CD4-positive, alpha-beta T cell (primary cell): Measurements from ENCODE around the gene LRRC75B. TPM values are rescaled to one million over a fixed set of nuclear protein-coding genes. Genes with fewer than 3 reads are reported as not detected.
"Not testable (repeated sequence)": the region's sequence is repeated elsewhere in the genome, so short reads cannot be mapped to it uniquely, and the experiment has no call there.

Source experiments
- ATAC-seq: fragments of 200-7000 bp; cut with Tn5 transposase; one replicate; pipeline ENCODE4 v1.10.0; 2022; ENCODE audit warnings: mild to moderate bottlenecking; ENCODE audit not compliant: poor library complexity
- CTCF ChIA-PET: fragments of 350-600 bp; sonication (Branson Sonifier 250); formaldehyde crosslinking; loops from one replicate; lab custom pipeline; 2021; ENCODE audit warnings: antibody characterized with exemption, inconsistent platforms; lab: Charles Lee
- POLR2A ChIA-PET: fragments of 350-600 bp; sonication (Branson Sonifier 250); formaldehyde crosslinking; loops from one replicate; lab custom pipeline; 2021; ENCODE audit warnings: antibody characterized with exemption, inconsistent platforms; lab: Charles Lee
- DNase-seq, 14 experiments: peaks; one replicate each; pipeline ENCODE4 v3.0.0-alpha.2; 2013 to 2020; ENCODE audit warnings: mixed read lengths in 2 of 14
- H3K27ac ChIP-seq, 2 donors: one replicate each; pipeline versions ENCODE4 v1.5.1 to v1.7.0; 2013; ENCODE audit warnings: low read length in 2 of 2, low read depth in 1 of 2, mild to moderate bottlenecking in 1 of 2
- H3K27me3 ChIP-seq, 2 experiments: 1 replicate in 1 of 2; 2 replicates in 1 of 2; pipeline versions ENCODE4 v1.6.1 to v1.7.0; 2013; ENCODE audit warnings: low read length in 2 of 2, control low read depth in 1 of 2, mild to moderate bottlenecking in 1 of 2, moderate library complexity in 1 of 2; ENCODE audit not compliant: insufficient read depth in 2 of 2, control insufficient read depth in 1 of 2
- H3K36me3 ChIP-seq: one replicate; pipeline ENCODE4 v1.6.1; 2013; ENCODE audit warnings: low read length, control low read depth; ENCODE audit not compliant: insufficient read depth
- H3K4me1 ChIP-seq: one replicate; pipeline ENCODE4 v1.6.1; 2013; ENCODE audit warnings: low read length, control low read depth; ENCODE audit not compliant: insufficient read depth
- H3K4me3 ChIP-seq: one replicate; pipeline ENCODE4 v1.5.1; 2013; ENCODE audit warnings: mild to moderate bottlenecking, low read length, moderate library complexity
- H3K9me3 ChIP-seq, 2 experiments: 1 replicate in 1 of 2; 2 replicates in 1 of 2; pipeline versions ENCODE4 v1.6.1 to v1.7.0; 2013; ENCODE audit warnings: low read length in 2 of 2, mild to moderate bottlenecking in 2 of 2, control low read depth in 1 of 2, moderate library complexity in 1 of 2; ENCODE audit not compliant: control insufficient read depth in 1 of 2, insufficient read depth in 1 of 2
- H3K27ac Mint-ChIP-seq: one replicate; pipeline ENCODE4 v1.8.0; 2020; ENCODE audit warnings: mixed read lengths
- H3K27me3 Mint-ChIP-seq: one replicate; pipeline ENCODE4 v1.8.0; 2021; ENCODE audit warnings: mixed read lengths
- H3K36me3 Mint-ChIP-seq: one replicate; pipeline ENCODE4 v1.8.0; 2021; ENCODE audit warnings: low read depth, mixed read lengths
- H3K4me1 Mint-ChIP-seq: one replicate; pipeline ENCODE4 v1.8.0; 2021; ENCODE audit warnings: low read depth, mixed read lengths
- H3K4me3 Mint-ChIP-seq: one replicate; pipeline ENCODE4 v1.8.0; 2020; ENCODE audit warnings: mild to moderate bottlenecking, mixed read lengths
- H3K9me3 Mint-ChIP-seq: one replicate; pipeline ENCODE4 v1.8.0; 2020; ENCODE audit warnings: mixed read lengths
- CTCF ChIP-seq: fragments of 200-600 bp; IDR thresholded peaks from one replicate; pipeline ENCODE4 v1.8.0; 2022; ENCODE audit warnings: antibody characterized with exemption, mild to moderate bottlenecking
- intact Hi-C, 2 experiments: fragments of 100-400 bp; cut with DNase I in 1 of 2; cut with micrococcal nuclease in 1 of 2; formaldehyde crosslinking; loops; one replicate each; pipeline versions ENCODE4 v1.15.1 to v1.9.0; 2023 to 2025; cut with DNase I, micrococcal nuclease
- polyA plus RNA-seq, 2 donors: library from polyadenylated mRNA; unstranded; fragments of 120-200 nt; gene quantifications; one replicate each; pipeline ENCODE4 v1.2.1, GENCODE V29; 2013
- total RNA-seq, 174 experiments: library from RNA in 2 of 174; stranded (reverse) in 2 of 174; gene quantifications; one replicate each; pipeline ENCODE4 v1.2.3 and lab custom pipeline; 2021 to 2026

The LRRC75B gene
- total RNA-seq (not detected), total RNA-seq (lab: John Stamatoyannopoulos, UW) (0 to 1.3 (median 0.21) reads per million in 172 experiments)
- polyA plus RNA-seq (2013, experiment 1 of 2): 0.25 TPM
- 0.35 TPM for polyA plus RNA-seq (2013, experiment 2 of 2)

- no peaks in the 10 kb centered on the region for H3K36me3 Mint-ChIP-seq
- H3K27ac Mint-ChIP-seq: no peak within 1 kb of the TSS
- Histone ChIP-seq H3K9me3 (peaks cover 0 to 4% of the 10 kb centered on the region in 2 experiments), H3K27ac (no peak within 1 kb of the TSS), H3K4me1 (peaks cover 12% of the 10 kb centered on the region), H3K4me3 (peak within 1 kb of the TSS; percentile 30), H3K27me3 (peaks cover 3 to 6% of the 10 kb centered on the region in 2 experiments), H3K36me3 (no peaks in the 10 kb centered on the region)
- ChIA-PET CTCF (no interaction called here), POLR2A (no interaction called here)
- DNase-seq (peak in 3 of 14 experiments; percentile 10 to 33 (median 29)), ATAC-seq (peak; percentile 52)
- H3K27me3 Mint-ChIP-seq: peaks cover 6% of the 10 kb centered on the region
- no peaks in the 10 kb centered on the region for H3K9me3 Mint-ChIP-seq
- peak within 1 kb of the TSS; percentile 71 for H3K4me3 Mint-ChIP-seq
- TF ChIP-seq CTCF: no peak
- intact Hi-C loops: no loop called here
- peaks cover 5% of the 10 kb centered on the region for H3K4me1 Mint-ChIP-seq
Measured at GRCh38 chr22:24592851-24593558, at the start of gene LRRC75B. TSS of gene LRRC75B (minus strand) at chr22:24593073. CDS start at chr22:24593039, 34 bp downstream.

- H3K36me3 ChIP-seq, H3K27me3 Mint-ChIP-seq, H3K4me1 ChIP-seq, ATAC-seq, H3K27ac ChIP-seq, POLR2A ChIA-PET, H3K9me3 Mint-ChIP-seq, DNase-seq, intact Hi-C loops, H3K36me3 Mint-ChIP-seq, CTCF ChIA-PET, H3K4me3 ChIP-seq, H3K27ac Mint-ChIP-seq, H3K9me3 ChIP-seq, H3K27me3 ChIP-seq, H3K4me3 Mint-ChIP-seq, H3K4me1 Mint-ChIP-seq: not testable (repeated sequence)
Measured at GRCh38 chr22:24642307-24642706, 49.4 kb upstream of the LRRC75B start.

GRCh38 chr22:24636513-24636912, 43.6 kb upstream of the LRRC75B start:
- H3K4me3 ChIP-seq, H3K27me3 ChIP-seq, CTCF ChIA-PET, H3K4me3 Mint-ChIP-seq, DNase-seq, H3K9me3 ChIP-seq, H3K27me3 Mint-ChIP-seq, H3K36me3 Mint-ChIP-seq, POLR2A ChIA-PET, H3K9me3 Mint-ChIP-seq, H3K27ac ChIP-seq, ATAC-seq, H3K36me3 ChIP-seq: not testable (repeated sequence)
- H3K4me1 ChIP-seq: peaks cover 14% of the 10 kb centered on the region
- intact Hi-C loops: loop anchor here in 1 of 2 experiments (10.0 kb wide), 1 partner anchor 118 kb away; no protein-coding TSS in a partner anchor
- Mint-ChIP-seq H3K27ac (peak overlapping the region; percentile 27), H3K4me1 (peaks cover 21% of the 10 kb centered on the region)

GRCh38 chr22:24634776-24635389, 42.0 kb upstream of the LRRC75B start:
- intact Hi-C loops: loop anchor here in 1 of 2 experiments (10.0 kb wide), 1 partner anchor 120 kb away; no protein-coding TSS in a partner anchor
- H3K9me3 Mint-ChIP-seq, ATAC-seq, H3K27me3 Mint-ChIP-seq, H3K27me3 ChIP-seq, H3K36me3 ChIP-seq, H3K27ac ChIP-seq, H3K4me3 ChIP-seq, H3K36me3 Mint-ChIP-seq, H3K27ac Mint-ChIP-seq, H3K9me3 ChIP-seq, CTCF ChIA-PET, H3K4me3 Mint-ChIP-seq: not testable (repeated sequence)
- H3K4me1 Mint-ChIP-seq: peaks cover 21% of the 10 kb centered on the region
- peak; percentile 28 for TF ChIP-seq CTCF
- POLR2A ChIA-PET: interaction anchor here (1.4 kb wide), 1 partner anchor 80 kb away, joined by 5 read pairs; the partner anchor contains the start of gene GUCD1
- peaks cover 14% of the 10 kb centered on the region for H3K4me1 ChIP-seq
- peak in 4 of 14 experiments; percentile 12 to 51 (median 17) for DNase-seq

GRCh38 chr22:24633231-24634023, 40.6 kb upstream of the LRRC75B start:
- CTCF ChIA-PET, POLR2A ChIA-PET, H3K27ac ChIP-seq, H3K9me3 ChIP-seq, ATAC-seq, H3K36me3 Mint-ChIP-seq, H3K27me3 ChIP-seq, H3K9me3 Mint-ChIP-seq, H3K4me3 ChIP-seq, H3K27me3 Mint-ChIP-seq, DNase-seq, H3K36me3 ChIP-seq: not testable (repeated sequence)
- Mint-ChIP-seq H3K27ac (peak overlapping the region; percentile 14), H3K4me1 (peaks cover 21% of the 10 kb centered on the region), H3K4me3 (peak overlapping the region; percentile 52)
- H3K4me1 ChIP-seq: peaks cover 14% of the 10 kb centered on the region
- intact Hi-C loops: loop anchor here in 1 of 2 experiments (10.0 kb wide), 1 partner anchor 121 kb away; no protein-coding TSS in a partner anchor
